ENCODE results near the gene SASS6. TPM values are rescaled to one million over a fixed set of nuclear protein-coding genes. Genes with fewer than 3 reads are reported as not detected.

Gene SASS6, protein sequence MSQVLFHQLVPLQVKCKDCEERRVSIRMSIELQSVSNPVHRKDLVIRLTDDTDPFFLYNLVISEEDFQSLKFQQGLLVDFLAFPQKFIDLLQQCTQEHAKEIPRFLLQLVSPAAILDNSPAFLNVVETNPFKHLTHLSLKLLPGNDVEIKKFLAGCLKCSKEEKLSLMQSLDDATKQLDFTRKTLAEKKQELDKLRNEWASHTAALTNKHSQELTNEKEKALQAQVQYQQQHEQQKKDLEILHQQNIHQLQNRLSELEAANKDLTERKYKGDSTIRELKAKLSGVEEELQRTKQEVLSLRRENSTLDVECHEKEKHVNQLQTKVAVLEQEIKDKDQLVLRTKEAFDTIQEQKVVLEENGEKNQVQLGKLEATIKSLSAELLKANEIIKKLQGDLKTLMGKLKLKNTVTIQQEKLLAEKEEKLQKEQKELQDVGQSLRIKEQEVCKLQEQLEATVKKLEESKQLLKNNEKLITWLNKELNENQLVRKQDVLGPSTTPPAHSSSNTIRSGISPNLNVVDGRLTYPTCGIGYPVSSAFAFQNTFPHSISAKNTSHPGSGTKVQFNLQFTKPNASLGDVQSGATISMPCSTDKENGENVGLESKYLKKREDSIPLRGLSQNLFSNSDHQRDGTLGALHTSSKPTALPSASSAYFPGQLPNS
- total RNA-seq (1 to 10 TPM; 6.6 to 6.7 TPM), polyA plus RNA-seq (1 to 10 TPM; 1.7 to 2.4 (median 1.8) TPM), total RNA-seq (5.4 to 18.3 (median 11.1) reads per million in 6 experiments)

DNA sequence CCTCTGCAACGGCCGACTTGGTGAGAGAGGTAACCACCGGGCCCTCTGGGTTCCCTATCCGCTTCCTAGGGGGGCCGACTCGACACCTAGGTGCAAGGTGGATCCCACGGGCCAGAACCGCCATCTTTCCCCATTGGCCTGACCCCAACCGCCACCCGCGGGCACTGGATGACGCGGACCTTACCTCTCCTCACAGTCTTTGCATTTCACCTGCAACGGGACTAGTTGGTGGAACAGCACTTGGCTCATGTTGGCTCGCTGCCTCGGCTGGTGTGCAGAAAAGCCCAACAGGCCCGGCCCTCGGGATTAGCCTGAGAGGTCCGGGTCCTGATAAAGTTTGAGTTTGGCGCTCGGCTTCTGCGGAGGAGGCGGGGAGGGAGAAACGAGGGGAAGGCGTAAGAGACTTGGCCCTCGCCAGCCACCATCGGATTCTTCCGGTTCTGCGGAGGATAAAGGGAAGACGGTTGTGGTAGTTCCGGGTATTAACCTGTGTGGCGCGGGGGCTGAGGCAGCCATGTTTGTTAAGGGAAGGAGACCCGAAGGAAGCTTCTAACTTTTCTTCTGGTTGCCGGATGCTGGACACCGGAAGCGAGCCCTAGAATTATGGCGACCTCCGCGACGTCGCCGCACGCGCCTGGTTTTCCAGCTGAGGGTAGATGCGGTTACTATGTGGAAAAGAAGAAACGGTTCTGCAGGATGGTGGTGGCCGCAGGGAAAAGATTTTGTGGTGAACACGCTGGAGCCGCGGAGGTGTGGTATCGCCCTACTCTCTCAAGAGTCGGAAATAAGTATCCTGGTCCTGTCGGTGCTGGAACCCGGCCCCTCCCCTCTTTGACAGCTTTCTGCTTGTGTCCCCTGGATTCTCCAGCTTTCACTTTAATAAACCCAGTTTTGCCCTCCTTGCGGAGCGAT, at the start of gene SASS6, which contains the start of gene TRMT13:
Gene SASS6 (minus strand): TSS at position 365 of the 912 bp plus-strand sequence. CDS start 116 bp downstream, at position 249.
Gene TRMT13 (plus strand): TSS at position 598 of the 912 bp plus-strand sequence. CDS start 6 bp downstream, at position 604.
- Mint-ChIP-seq H3K4me3 (peak within 1 kb of the TSS; percentile 96 to 100 (median 99)), H3K9me3 (no peaks in the 10 kb centered on the region), H3K27ac (peak within 1 kb of the TSS; percentile 95 to 99 (median 98)), H3K4me1 (peaks cover 12 to 47% (median 33%) of the 10 kb centered on the region in 4 donors), H3K36me3 (peaks cover 0 to 12% (median 0%) of the 10 kb centered on the region in 3 donors), H3K27me3 (no peaks in the 10 kb centered on the region)
- POLR2A ChIA-PET, result interaction anchor here (0.5 to 1.5 kb wide), 6 partner anchors 94 to 303 kb away, joined by 3 to 13 read pairs (median 7); partner anchors contain the start of genes CDC14A, RTCA and SLC35A3
- DNase-seq, result peak; percentile 80 to 98 (median 92)
- ATAC-seq, result peak; percentile 96 to 97

DNA sequence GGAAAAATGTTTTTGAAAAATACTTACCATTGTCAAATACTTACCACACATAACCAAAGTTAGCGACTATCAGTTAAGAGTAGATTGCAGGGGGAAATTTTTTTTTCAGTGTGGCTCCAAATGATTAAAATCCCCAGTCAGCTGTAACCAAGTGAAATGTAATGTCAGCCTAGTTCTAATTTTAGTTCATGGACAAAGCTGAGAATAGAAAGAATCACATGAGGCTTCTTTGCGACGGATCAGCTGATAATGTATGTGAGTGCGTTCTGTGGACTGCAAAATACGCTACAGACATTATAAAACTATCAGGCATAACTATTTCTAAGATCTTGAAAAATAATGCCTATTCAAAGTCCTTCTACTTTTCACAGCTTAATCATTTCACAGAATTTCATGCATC, 45.4 kb upstream of the SASS6 start, which contains the start of gene LRRC39:
Gene LRRC39 (minus strand): TSS at position 166 of the 400 bp plus-strand sequence. CDS start 9,740 bp downstream, outside the sequence.
- no peaks in the 10 kb centered on the region for H3K4me1 Mint-ChIP-seq
- no peak within 1 kb of the TSS for H3K4me3 Mint-ChIP-seq
- H3K9me3 Mint-ChIP-seq, result peaks cover 0 to 10% (median 4%) of the 10 kb centered on the region in 9 donors
- H3K27ac Mint-ChIP-seq, result peak within 1 kb of the TSS in 1 of 10 donors; percentile 4
- DNase-seq, result no peak
- no peaks in the 10 kb centered on the region for H3K27me3 Mint-ChIP-seq
- ATAC-seq, result no peak
- POLR2A ChIA-PET, result no interaction called here
- H3K36me3 Mint-ChIP-seq, result peaks cover 2 to 17% (median 8%) of the 10 kb centered on the region in 3 donors

DNA sequence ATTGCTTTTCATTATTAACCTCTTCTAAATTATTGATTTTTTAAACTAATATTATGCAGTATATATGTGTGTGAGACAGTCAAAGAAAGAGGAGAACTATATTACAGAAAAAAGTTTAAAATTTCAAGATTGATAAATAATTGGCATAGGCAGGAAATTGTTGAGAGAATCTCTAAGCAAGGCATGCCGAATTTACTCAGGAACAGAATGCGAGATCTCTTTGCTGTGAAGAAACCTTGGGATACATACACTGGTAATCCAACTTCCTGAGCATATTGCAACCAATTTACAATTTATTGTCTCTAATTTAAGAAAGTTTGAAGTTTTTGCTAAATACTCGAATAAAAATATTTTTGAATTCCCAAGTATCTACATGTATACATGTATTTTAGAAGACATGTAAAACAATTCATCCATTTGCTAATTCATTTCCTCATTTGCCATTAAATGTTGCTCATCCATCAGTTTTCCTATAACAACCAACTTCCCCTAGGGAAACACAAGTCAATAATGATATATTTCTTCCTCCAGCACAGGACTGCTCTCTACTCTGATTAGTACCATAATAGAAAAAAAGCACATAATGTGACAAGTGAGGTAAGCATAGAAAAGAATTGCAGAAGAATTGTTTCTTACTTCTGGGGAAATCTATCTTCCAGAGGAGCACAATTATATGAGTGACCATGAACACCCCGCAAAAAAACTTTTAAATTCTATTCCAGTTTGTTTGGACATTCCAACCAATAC, 44.7 kb upstream of the SASS6 start:
- Mint-ChIP-seq H3K36me3 (peaks cover 2 to 13% (median 8%) of the 10 kb centered on the region in 3 donors), H3K27me3 (no peaks in the 10 kb centered on the region), H3K4me1 (no peaks in the 10 kb centered on the region), H3K9me3 (peaks cover 0 to 10% (median 3%) of the 10 kb centered on the region in 9 donors), H3K4me3 (no peak overlapping the region), H3K27ac (peak overlapping the region in 1 of 10 donors; percentile 4)
- DNase-seq (no peak), ATAC-seq (no peak)
- POLR2A ChIA-PET, result no interaction called here

DNA sequence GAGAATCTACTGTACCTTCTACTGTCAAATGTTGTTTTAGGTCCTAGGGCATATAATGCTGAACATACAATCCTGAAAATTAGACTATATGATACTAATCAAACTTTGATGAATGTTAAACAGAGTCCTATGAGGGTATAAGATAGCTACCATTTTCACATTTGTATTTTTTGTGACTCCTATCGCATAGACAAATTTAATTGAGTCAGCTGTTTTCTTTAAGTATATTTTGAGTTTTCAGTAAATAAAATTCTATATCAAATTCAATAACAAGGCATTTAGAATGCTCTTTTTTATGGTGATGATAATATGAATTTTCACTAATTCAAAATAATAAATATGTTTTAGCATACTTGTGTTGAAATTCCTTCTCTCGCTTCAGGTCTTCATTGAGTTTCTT, 35.3 kb upstream of the SASS6 start:
- Mint-ChIP-seq H3K27me3 (peaks cover 0 to 4% (median 0%) of the 10 kb centered on the region in 5 donors), H3K4me1 (no peaks in the 10 kb centered on the region), H3K4me3 (no peak overlapping the region), H3K9me3 (no peaks in the 10 kb centered on the region), H3K36me3 (peaks cover 0 to 8% (median 6%) of the 10 kb centered on the region in 3 donors), H3K27ac (no peak overlapping the region)
- DNase-seq, result no peak
- POLR2A ChIA-PET, result no interaction called here
- ATAC-seq, result no peak

DNA sequence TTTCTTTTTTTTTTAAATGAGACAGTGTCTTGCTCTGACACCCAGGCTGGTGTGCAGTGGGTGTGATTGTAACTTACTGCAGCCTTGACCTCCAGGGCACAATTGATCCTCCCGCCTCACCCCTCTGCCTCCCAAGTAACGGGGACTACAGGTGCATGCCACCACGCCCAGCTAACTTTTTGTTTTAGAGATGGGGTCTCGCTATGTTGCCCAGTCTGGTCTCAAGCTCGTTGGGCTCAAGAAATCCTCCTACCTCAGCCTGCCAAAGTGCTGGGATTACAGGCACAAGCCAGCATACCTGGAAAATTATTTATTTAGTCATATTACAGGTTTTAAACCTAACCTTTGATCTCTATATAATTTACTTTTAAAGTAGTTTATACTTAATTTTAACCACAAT, 32.0 kb upstream of the SASS6 start:
- ATAC-seq (no peak), DNase-seq (no peak)
- Mint-ChIP-seq H3K9me3 (no peaks in the 10 kb centered on the region), H3K27ac (no peak overlapping the region), H3K4me1 (no peaks in the 10 kb centered on the region), H3K4me3 (no peak overlapping the region), H3K36me3 (peaks cover 0 to 6% (median 3%) of the 10 kb centered on the region in 3 donors), H3K27me3 (peaks cover 0 to 4% (median 0%) of the 10 kb centered on the region in 5 donors)
- POLR2A ChIA-PET, result no interaction called here

DNA sequence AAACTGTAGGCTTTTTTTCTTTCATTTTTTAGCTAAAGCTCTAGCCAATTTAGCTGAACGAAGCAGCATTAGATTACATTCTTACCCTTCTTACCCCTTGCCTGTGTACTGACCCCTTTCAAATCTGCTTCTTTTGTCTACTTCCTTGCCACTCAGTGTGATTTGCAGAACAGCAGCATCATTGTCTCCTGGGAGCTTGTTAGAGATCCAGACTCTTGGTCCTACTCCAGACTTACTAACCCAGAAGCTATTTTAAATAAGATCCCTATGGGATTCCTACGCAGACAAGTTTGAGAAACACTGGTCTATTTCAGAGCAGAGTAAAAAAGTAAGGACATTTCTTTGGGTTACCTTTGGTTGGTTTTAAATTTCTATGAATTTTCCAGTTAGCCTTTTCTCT, 31.5 kb upstream of the SASS6 start:
- no peaks in the 10 kb centered on the region for H3K9me3 Mint-ChIP-seq
- POLR2A ChIA-PET, result no interaction called here
- H3K27me3 Mint-ChIP-seq, result peaks cover 0 to 4% (median 0%) of the 10 kb centered on the region in 5 donors
- peaks cover 0 to 6% (median 3%) of the 10 kb centered on the region in 3 donors for H3K36me3 Mint-ChIP-seq
- H3K4me3 Mint-ChIP-seq, result no peak overlapping the region
- no peak for DNase-seq
- no peaks in the 10 kb centered on the region for H3K4me1 Mint-ChIP-seq
- H3K27ac Mint-ChIP-seq, result peak overlapping the region in 1 of 10 donors; percentile 43
- ATAC-seq, result no peak

DNA sequence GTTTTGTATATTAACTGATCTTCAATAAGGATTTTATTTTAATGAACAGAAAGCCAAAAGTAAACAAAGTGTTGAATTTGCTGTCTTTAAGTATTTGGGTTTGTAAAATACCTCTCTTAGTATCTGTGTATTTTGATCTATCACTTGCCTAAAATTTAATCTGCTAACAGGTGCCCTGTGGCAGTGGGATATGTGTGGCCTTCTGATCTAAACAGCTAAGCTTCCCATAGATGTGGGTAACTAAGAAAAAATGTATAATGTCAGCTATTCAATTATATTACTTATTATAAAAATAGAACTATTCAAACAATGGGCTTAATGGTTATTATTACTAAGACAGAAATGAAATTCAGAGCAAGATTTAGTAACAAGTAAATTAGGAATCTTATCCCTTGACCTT, 30.2 kb upstream of the SASS6 start:
- no peak for DNase-seq
- H3K9me3 Mint-ChIP-seq, result no peaks in the 10 kb centered on the region
- H3K36me3 Mint-ChIP-seq, result peaks cover 0 to 6% (median 3%) of the 10 kb centered on the region in 3 donors
- no peak overlapping the region for H3K27ac Mint-ChIP-seq
- H3K4me1 Mint-ChIP-seq, result no peaks in the 10 kb centered on the region
- peaks cover 0 to 4% (median 0%) of the 10 kb centered on the region in 5 donors for H3K27me3 Mint-ChIP-seq
- POLR2A ChIA-PET, result no interaction called here
- ATAC-seq, result no peak
- no peak overlapping the region for H3K4me3 Mint-ChIP-seq

DNA sequence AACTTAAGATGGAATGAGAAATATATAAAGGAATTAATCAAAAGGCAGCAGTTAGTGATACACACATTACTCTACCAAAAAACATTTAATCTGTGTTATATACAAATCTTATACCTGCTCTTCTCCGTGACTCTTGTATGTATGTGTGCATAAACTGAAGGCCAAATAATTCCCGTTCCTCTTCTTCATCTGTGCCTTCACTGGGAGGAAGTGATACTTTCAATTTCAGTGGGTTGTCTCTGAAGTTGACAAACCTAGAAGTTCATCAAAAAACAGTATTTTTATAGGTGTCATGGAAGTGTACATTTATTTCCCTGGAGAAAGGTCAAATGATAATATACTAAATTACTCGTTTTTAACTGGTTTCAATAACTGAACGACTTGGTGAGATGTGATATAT, 19.5 kb upstream of the SASS6 start:
- Mint-ChIP-seq H3K27ac (peak overlapping the region; percentile 1 to 70 (median 34)), H3K36me3 (peaks cover 4 to 23% (median 9%) of the 10 kb centered on the region in 3 donors), H3K9me3 (no peaks in the 10 kb centered on the region), H3K4me3 (no peak overlapping the region), H3K27me3 (no peaks in the 10 kb centered on the region), H3K4me1 (peaks cover 5 to 10% (median 6%) of the 10 kb centered on the region in 4 donors)
- DNase-seq, result no peak
- POLR2A ChIA-PET, result no interaction called here
- no peak for ATAC-seq

DNA sequence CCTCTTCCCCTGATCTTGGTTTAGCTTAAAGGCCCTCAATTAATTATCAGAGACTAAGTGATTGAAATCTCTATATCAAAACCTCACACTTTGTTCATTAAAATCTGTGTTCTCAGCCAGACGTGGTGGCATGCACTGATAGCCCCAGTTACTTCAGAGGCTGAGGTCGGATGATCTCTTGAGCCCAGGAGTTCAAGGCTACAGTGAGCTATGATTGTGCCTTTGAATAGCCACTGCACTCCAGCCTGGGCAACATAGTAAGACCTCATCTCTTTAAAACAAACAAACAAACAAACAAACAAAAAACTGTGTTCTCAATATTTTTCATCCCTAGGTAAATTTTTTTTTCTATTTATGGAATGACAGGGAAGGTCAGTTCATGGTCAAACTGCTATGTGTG, 18.9 kb upstream of the SASS6 start:
- H3K27ac Mint-ChIP-seq, result peak overlapping the region in 8 of 10 donors; percentile 1 to 68 (median 36)
- DNase-seq, result no peak
- H3K4me1 Mint-ChIP-seq, result peaks cover 5 to 10% (median 6%) of the 10 kb centered on the region in 4 donors
- H3K36me3 Mint-ChIP-seq, result peaks cover 4 to 25% (median 10%) of the 10 kb centered on the region in 3 donors
- no peaks in the 10 kb centered on the region for H3K9me3 Mint-ChIP-seq
- no peak overlapping the region for H3K4me3 Mint-ChIP-seq
- no peak for ATAC-seq
- no peaks in the 10 kb centered on the region for H3K27me3 Mint-ChIP-seq
- POLR2A ChIA-PET, result no interaction called here

DNA sequence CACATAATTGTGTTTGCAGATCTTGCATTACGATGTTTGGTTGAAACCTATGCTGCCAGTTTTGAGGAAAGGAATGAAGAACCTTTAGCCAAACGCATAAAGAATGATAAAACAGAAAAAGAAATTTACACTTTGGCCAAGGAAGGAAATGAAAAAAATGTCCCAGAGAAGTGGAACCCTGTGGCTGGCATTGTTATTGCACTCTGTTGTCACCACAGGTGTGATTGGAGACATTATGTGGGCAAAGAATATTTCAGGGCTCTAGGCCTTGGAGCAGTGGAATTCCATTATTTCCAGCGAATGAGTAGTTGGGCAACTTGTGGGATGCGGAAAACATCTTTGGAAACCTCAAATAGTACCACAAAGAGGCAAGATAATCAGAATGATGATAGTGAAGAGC, 15.1 kb upstream of the SASS6 start:
- no peaks in the 10 kb centered on the region for H3K9me3 Mint-ChIP-seq
- no peaks in the 10 kb centered on the region for H3K27me3 Mint-ChIP-seq
- H3K36me3 Mint-ChIP-seq, result peaks cover 12 to 60% (median 14%) of the 10 kb centered on the region in 3 donors
- ATAC-seq, result no peak
- peaks cover 5 to 7% (median 6%) of the 10 kb centered on the region in 4 donors for H3K4me1 Mint-ChIP-seq
- H3K4me3 Mint-ChIP-seq, result no peak overlapping the region
- H3K27ac Mint-ChIP-seq, result peak overlapping the region in 5 of 10 donors; percentile 12 to 55 (median 30)
- no peak for DNase-seq
- POLR2A ChIA-PET, result no interaction called here

DNA sequence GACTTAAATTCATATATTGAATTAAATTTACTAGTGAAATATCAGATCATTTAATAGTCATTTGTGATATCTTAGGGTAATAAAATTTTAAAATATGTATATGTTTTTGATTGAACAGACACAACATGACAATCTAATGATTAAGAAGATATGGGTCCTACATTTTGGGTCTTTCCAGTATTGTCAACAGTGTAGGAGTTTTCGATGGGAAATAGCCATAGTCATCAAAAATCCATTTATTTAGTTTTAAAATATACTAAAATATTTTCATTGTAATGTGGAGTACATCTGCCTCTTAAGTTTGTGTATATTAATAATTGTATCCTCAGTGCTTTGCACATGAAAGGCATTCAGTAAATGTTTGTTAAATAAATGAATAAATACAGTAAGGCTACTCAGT, 14.2 kb upstream of the SASS6 start:
- ATAC-seq (no peak), DNase-seq (no peak)
- POLR2A ChIA-PET, result no interaction called here
- Mint-ChIP-seq H3K27ac (no peak overlapping the region), H3K9me3 (no peaks in the 10 kb centered on the region), H3K27me3 (no peaks in the 10 kb centered on the region), H3K36me3 (peaks cover 12 to 68% (median 14%) of the 10 kb centered on the region in 3 donors), H3K4me3 (no peak overlapping the region), H3K4me1 (peaks cover 2 to 9% (median 6%) of the 10 kb centered on the region in 4 donors)

All from naive thymus-derived CD8-positive, alpha-beta T cell (primary cell).